NCI-H1105 (cell line): ENCODE data around the gene IQCE.

Experiments used
- DNase-seq: peaks from one replicate; lab custom pipeline; 2025; lab: John Stamatoyannopoulos, UW

Gene IQCE

GRCh38 chr7:2634267-2635145 is 75.7 kb downstream of the IQCE start:
- DNase-seq, result no peak

GRCh38 chr7:2635148-2635668 is 76.4 kb downstream of the IQCE start:
- no peak for DNase-seq

GRCh38 chr7:2635810-2636701 is 77.3 kb downstream of the IQCE start:
- DNase-seq, result no peak

- DNase-seq, result no peak
Observed at GRCh38 chr7:2637066-2637471, 78.3 kb downstream of the IQCE start.

GRCh38 chr7:2637505-2638223 is 78.9 kb downstream of the IQCE start:
- no peak for DNase-seq

GRCh38 chr7:2638224-2638991 is 79.6 kb downstream of the IQCE start:
- no peak for DNase-seq

- DNase-seq, result no peak
Observed at GRCh38 chr7:2639181-2639681, 80.5 kb downstream of the IQCE start.

- no peak for DNase-seq
Observed at GRCh38 chr7:2639695-2640481, 81.1 kb downstream of the IQCE start.

GRCh38 chr7:2640482-2640830 is 81.7 kb downstream of the IQCE start:
- no peak for DNase-seq

GRCh38 chr7:2640846-2641316 is 82.1 kb downstream of the IQCE start:
- no peak for DNase-seq

GRCh38 chr7:2641406-2642393 is 82.9 kb downstream of the IQCE start:
- no peak for DNase-seq

- DNase-seq, result no peak
Observed at GRCh38 chr7:2643386-2644219, 84.8 kb downstream of the IQCE start.

- no peak for DNase-seq
Observed at GRCh38 chr7:2644220-2644561, 85.4 kb downstream of the IQCE start.

GRCh38 chr7:2644562-2645273 is 85.9 kb downstream of the IQCE start:
- no peak for DNase-seq

GRCh38 chr7:2645274-2645868 is 86.6 kb downstream of the IQCE start:
- no peak for DNase-seq

GRCh38 chr7:2646336-2646679 is 87.5 kb downstream of the IQCE start:
- DNase-seq, result no peak
